Measurements from ENCODE around the gene CCR6. TPM values are rescaled to one million over a fixed set of nuclear protein-coding genes. Genes with fewer than 3 reads are reported as not detected.

Gene CCR6
- total RNA-seq, 3 donors from 2014 or later = 1.7 to 8.8 (median 5.1) TPM

DNA sequence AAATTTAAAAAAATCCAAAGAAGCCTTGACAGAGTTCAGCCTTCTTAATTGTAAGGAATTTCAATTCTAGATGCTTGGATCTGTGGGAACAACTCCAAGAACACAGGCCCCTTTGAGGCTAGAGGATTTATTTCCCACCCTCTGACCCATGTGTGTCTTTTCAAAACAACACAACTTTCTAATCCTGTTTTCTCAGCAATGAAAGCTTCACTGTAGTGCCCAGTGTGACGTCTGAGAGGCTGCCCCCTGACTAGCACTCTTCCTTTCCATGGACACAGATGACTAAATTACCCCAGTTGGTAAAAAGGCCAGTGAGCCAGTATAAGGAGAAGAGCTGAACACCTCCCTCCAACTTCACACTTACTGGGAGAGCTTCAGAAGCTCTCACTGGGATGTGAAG is 16.5 kb upstream of the CCR6 start:
- no peak for DNase-seq
- Mint-ChIP-seq H3K4me1 (ENCODE audit: low read depth) (peaks cover 40% of the 10 kb centered on the region), H3K27me3 (ENCODE audit: low read depth) (no peaks in the 10 kb centered on the region), H3K36me3 (ENCODE audit: insufficient read depth) (no peaks in the 10 kb centered on the region), H3K9me3 (no peaks in the 10 kb centered on the region), H3K4me3 (no peak overlapping the region)
- ATAC-seq = no peak

DNA sequence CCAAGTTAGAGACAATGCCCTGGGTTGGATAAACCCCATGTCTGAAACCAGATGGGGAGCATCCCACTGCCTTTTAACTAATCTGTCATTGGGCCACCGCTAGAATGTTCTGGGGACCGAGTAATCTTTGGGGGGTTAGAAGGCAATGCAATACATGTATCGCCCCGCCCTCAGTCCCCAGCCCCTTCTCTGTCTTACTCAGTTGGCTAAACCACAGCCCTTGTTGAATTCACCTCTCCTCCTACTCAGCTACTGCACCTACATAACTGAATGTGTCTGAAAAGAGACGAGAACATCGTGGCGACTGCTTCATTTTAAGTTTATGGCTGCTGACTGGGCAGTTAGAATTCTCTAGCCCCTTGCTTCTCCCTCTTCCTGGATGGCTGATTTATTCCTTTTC is 15.1 kb upstream of the CCR6 start:
- H3K4me3 Mint-ChIP-seq = no peak overlapping the region
- DNase-seq (no peak), ATAC-seq (peak; percentile 33 to 46)
- H3K4me1 Mint-ChIP-seq (ENCODE audit: low read depth) = peaks cover 51% of the 10 kb centered on the region
- H3K27me3 Mint-ChIP-seq (ENCODE audit: low read depth) = no peaks in the 10 kb centered on the region
- H3K36me3 Mint-ChIP-seq (ENCODE audit: insufficient read depth) = no peaks in the 10 kb centered on the region
- no peaks in the 10 kb centered on the region for H3K9me3 Mint-ChIP-seq

DNA sequence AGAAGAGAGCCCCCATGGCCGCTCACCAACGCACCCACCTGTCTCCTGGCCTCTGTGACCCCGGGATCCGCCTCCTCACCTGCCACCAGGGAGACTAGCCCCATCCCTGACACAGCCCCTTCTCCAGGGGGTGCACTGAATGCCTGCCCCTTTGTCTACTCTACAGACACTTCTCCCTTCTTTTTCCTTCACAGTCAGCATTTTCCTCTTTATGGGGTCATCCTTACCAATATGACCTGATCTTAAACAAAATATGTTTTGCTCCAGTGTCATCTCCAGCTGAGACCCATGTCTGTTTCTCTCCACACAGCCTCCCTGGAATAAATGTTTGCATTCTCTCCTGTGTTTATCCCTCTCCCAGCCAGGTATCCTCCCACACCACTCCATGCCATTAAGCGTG is 14.6 kb upstream of the CCR6 start:
- no peaks in the 10 kb centered on the region for H3K27me3 Mint-ChIP-seq (ENCODE audit: low read depth)
- H3K9me3 Mint-ChIP-seq = no peaks in the 10 kb centered on the region
- DNase-seq (no peak), ATAC-seq (no peak)
- H3K4me1 Mint-ChIP-seq (ENCODE audit: low read depth) = peaks cover 51% of the 10 kb centered on the region
- no peak overlapping the region for H3K4me3 Mint-ChIP-seq
- H3K36me3 Mint-ChIP-seq (ENCODE audit: insufficient read depth) = no peaks in the 10 kb centered on the region

- ATAC-seq (no peak), DNase-seq (no peak)
- no peaks in the 10 kb centered on the region for H3K36me3 Mint-ChIP-seq (ENCODE audit: insufficient read depth)
- H3K4me3 Mint-ChIP-seq = no peak overlapping the region
- peaks cover 54% of the 10 kb centered on the region for H3K4me1 Mint-ChIP-seq (ENCODE audit: low read depth)
- H3K27me3 Mint-ChIP-seq (ENCODE audit: low read depth) = no peaks in the 10 kb centered on the region
- no peaks in the 10 kb centered on the region for H3K9me3 Mint-ChIP-seq
Measured at GRCh38 chr6:167109651-167110050, 13.2 kb upstream of the CCR6 start.

GRCh38 chr6:167111597-167111996 is 11.3 kb upstream of the CCR6 start:
- no peak for ATAC-seq
- Mint-ChIP-seq H3K27me3 (ENCODE audit: low read depth) (no peaks in the 10 kb centered on the region), H3K9me3 (no peaks in the 10 kb centered on the region), H3K36me3 (ENCODE audit: insufficient read depth) (no peaks in the 10 kb centered on the region), H3K4me3 (peak overlapping the region; percentile 83), H3K4me1 (ENCODE audit: low read depth) (peaks cover 69% of the 10 kb centered on the region)
- DNase-seq = no peak

- Mint-ChIP-seq H3K27me3 (ENCODE audit: low read depth) (no peaks in the 10 kb centered on the region), H3K4me1 (ENCODE audit: low read depth) (peaks cover 69% of the 10 kb centered on the region), H3K9me3 (no peaks in the 10 kb centered on the region), H3K4me3 (peak overlapping the region; percentile 83), H3K36me3 (ENCODE audit: insufficient read depth) (no peaks in the 10 kb centered on the region)
- DNase-seq (no peak), ATAC-seq (no peak)
Measured at GRCh38 chr6:167112421-167112820, 10.5 kb upstream of the CCR6 start.

DNA sequence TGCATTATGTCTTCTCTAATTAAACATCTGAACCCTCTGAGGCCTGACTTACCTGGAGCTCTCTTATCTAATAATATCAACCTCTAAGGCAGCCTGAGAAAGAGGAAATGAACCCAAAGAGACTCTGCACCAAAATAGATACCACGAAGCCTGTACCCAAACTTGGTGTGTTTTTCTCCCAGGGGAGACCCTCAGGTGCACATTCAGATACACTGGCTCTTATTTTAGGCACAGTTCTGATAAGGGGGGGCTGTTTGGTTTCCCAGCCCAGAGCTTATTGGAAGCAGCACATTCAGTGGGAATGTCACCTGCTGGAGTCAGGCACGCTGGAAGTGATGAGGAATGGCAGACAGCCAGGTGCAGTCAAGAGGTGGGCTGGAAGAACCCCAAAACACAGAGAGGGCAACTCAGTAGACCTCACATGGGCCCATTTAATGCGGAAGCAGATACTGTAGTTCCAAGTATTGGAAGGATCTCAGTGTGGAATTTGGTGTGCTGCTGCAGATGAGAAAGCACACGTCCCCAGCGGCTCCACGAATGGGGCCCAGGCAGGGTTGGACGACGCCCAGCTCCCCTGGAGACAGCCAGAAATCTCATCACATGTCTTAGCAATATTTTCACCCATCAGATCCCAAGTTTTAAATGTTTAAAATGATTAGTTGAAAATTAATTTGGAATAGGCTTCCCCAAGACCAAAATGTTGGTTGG is 9.7 kb upstream of the CCR6 start:
- Mint-ChIP-seq H3K36me3 (ENCODE audit: insufficient read depth) (peaks cover 2% of the 10 kb centered on the region), H3K9me3 (no peaks in the 10 kb centered on the region), H3K27me3 (ENCODE audit: low read depth) (no peaks in the 10 kb centered on the region), H3K4me3 (peak overlapping the region; percentile 83), H3K4me1 (ENCODE audit: low read depth) (peaks cover 71% of the 10 kb centered on the region)
- no peak for DNase-seq
- ATAC-seq = no peak

- H3K4me3 Mint-ChIP-seq = peak overlapping the region; percentile 83
- peak; percentile 50 for DNase-seq
- H3K27me3 Mint-ChIP-seq (ENCODE audit: low read depth) = no peaks in the 10 kb centered on the region
- H3K4me1 Mint-ChIP-seq (ENCODE audit: low read depth) = peaks cover 76% of the 10 kb centered on the region
- peaks cover 2% of the 10 kb centered on the region for H3K36me3 Mint-ChIP-seq (ENCODE audit: insufficient read depth)
- H3K9me3 Mint-ChIP-seq = no peaks in the 10 kb centered on the region
- peak; percentile 56 to 66 for ATAC-seq
Measured at GRCh38 chr6:167113935-167114910, 8.7 kb upstream of the CCR6 start.

DNA sequence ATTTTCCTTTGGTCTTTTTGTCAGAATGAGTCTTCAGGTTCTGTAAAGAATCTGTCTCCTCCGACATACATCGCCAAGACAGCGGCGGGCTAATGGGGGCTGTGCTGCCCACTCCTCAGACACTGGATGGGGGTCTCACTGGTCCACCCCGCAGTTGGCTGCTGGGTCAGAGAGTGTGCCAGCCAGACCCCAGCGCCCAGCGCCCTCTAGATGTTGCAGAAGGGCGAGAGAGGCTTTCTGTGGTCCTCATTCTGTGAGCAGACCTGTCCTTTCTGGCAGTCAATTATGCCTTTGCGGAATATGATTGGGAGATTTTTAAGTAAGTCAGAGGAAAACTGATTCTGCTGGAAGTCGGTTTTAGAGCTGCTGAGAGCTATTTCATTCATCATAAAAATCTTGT is 7.8 kb upstream of the CCR6 start:
- H3K9me3 Mint-ChIP-seq = no peaks in the 10 kb centered on the region
- peaks cover 83% of the 10 kb centered on the region for H3K4me1 Mint-ChIP-seq (ENCODE audit: low read depth)
- peak overlapping the region; percentile 83 for H3K4me3 Mint-ChIP-seq
- H3K27me3 Mint-ChIP-seq (ENCODE audit: low read depth) = no peaks in the 10 kb centered on the region
- ATAC-seq (no peak), DNase-seq (no peak)
- peaks cover 2% of the 10 kb centered on the region for H3K36me3 Mint-ChIP-seq (ENCODE audit: insufficient read depth)

DNA sequence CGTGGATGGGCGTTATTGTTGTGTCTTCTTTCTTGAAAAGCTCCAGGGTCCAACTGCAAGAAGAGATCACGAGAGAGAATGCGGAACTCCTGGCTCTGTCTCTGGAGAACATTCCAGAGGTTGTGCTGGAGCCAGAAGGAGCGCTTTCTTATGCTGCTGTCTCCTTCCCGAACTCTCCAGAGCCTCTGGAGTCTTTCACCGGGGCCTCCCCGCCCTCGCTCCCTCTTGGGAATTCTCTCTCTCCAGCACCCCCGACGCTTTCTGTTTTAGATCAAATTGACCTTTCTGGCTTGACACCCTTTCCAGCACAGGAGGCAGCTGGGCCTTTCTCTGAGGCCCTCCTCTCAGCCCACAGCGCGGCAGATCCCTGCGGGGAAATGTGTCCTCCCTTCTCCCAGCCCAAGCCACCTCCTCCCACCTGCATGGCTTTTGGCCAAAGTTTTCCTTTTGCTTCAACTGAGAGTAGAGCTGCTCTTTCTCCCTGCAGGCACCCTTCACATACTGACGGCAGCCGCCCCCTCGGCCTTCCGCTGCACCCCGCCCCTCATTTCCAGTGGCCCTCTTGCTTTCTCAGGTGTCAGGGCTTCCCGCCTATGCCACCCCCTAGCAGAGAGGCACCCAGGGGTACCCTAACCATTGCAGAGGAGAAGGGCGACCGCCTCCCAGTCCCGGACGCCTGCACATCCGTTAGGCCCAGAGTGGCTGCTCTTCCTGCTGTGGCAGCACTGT is 6.6 kb upstream of the CCR6 start:
- H3K27me3 Mint-ChIP-seq (ENCODE audit: low read depth) = no peaks in the 10 kb centered on the region
- H3K4me3 Mint-ChIP-seq = peak overlapping the region; percentile 60
- peaks cover 2% of the 10 kb centered on the region for H3K36me3 Mint-ChIP-seq (ENCODE audit: insufficient read depth)
- peaks cover 85% of the 10 kb centered on the region for H3K4me1 Mint-ChIP-seq (ENCODE audit: low read depth)
- H3K9me3 Mint-ChIP-seq = no peaks in the 10 kb centered on the region
- ATAC-seq (no peak), DNase-seq (no peak)

- ATAC-seq (no peak), DNase-seq (no peak)
- Mint-ChIP-seq H3K4me3 (no peak overlapping the region), H3K9me3 (no peaks in the 10 kb centered on the region), H3K27me3 (ENCODE audit: low read depth) (no peaks in the 10 kb centered on the region), H3K4me1 (ENCODE audit: low read depth) (peaks cover 85% of the 10 kb centered on the region), H3K36me3 (ENCODE audit: insufficient read depth) (peaks cover 2% of the 10 kb centered on the region)
Measured at GRCh38 chr6:167116838-167117228, 6.1 kb upstream of the CCR6 start.

DNA sequence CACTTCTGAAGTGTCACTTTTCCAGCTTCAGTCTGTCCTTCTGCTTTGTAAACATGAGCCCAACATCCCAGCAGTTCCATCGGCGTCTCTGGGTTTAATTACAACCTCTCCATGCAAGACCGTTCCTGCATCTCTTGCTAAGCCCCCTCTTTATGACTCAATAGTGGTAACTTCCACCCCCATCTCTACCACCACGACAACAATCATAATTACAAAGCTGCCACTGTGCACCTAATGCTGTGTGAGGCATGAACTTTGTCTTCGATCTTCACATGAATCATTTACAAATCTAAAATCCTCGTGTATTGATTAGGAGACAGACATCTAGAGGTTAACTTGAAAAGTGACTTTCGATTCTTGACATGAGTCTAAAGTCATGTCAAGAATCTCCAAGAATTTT is 4.9 kb upstream of the CCR6 start:
- DNase-seq (no peak), ATAC-seq (peak in 1 of 2 donors; percentile 36)
- no peaks in the 10 kb centered on the region for H3K9me3 Mint-ChIP-seq
- H3K4me1 Mint-ChIP-seq (ENCODE audit: low read depth) = peaks cover 83% of the 10 kb centered on the region
- peaks cover 2% of the 10 kb centered on the region for H3K36me3 Mint-ChIP-seq (ENCODE audit: insufficient read depth)
- no peaks in the 10 kb centered on the region for H3K27me3 Mint-ChIP-seq (ENCODE audit: low read depth)
- peak overlapping the region; percentile 49 for H3K4me3 Mint-ChIP-seq

DNA sequence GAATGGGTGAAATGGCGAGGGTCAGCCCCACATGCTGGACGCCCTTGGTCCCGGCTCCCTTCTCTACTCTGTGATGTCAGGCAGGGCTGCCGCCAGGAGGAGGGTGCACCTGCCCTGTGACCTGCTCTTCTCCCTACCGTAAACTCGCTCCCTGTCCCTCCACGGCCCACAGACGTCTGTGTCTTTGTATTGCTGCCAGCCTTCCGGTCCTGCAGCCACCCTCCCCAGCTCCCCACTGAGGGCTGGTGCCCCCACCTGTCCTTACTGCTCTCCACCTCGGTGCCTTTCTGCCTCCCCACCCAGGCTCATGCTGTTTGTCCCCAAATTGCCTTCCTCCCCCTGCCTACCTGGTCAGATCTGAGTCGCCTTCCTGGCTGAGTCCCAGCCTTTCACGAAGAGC is 4.1 kb upstream of the CCR6 start:
- no peak for DNase-seq
- Mint-ChIP-seq H3K36me3 (ENCODE audit: insufficient read depth) (peaks cover 2% of the 10 kb centered on the region), H3K27me3 (ENCODE audit: low read depth) (no peaks in the 10 kb centered on the region), H3K4me1 (ENCODE audit: low read depth) (peaks cover 82% of the 10 kb centered on the region), H3K9me3 (no peaks in the 10 kb centered on the region), H3K4me3 (peak overlapping the region; percentile 49)
- no peak for ATAC-seq
